HG03045 (cell line): Measurements from ENCODE around the gene COPS4.

Experiments used
- ATAC-seq: cut with Tn5 transposase; IDR thresholded peaks from one replicate; pipeline ENCODE4 v1.9.1; 2021; ENCODE audit warnings: mild to moderate bottlenecking, moderate library complexity; ENCODE audit not compliant: unreplicated experiment

Gene COPS4

GRCh38 chr4:83115656-83116285 lies 80.8 kb downstream of the COPS4 start:
- no peak for ATAC-seq

- no peak for ATAC-seq
These were observed 83.9 kb downstream of the COPS4 start for GRCh38 chr4:83118869-83119268.

- no peak for ATAC-seq
These were observed 86.3 kb downstream of the COPS4 start for GRCh38 chr4:83121246-83121645.

- ATAC-seq = no peak
These were observed 89.3 kb downstream of the COPS4 start for GRCh38 chr4:83124111-83124780.
